A204.1 (cell line): ENCODE data around the gene DMRTC1B.
"Not testable (repeated sequence)": the region's sequence is repeated elsewhere in the genome, so short reads cannot be mapped to it uniquely, and the experiment has no call there.

ENCODE experiments used
- FAIRE-seq: peaks from 2 replicates; lab custom pipeline; 2012; peaks lifted over from hg19 to GRCh38; lab: Jason Lieb, UNC

The DMRTC1B gene

GRCh38 chrX:72776653-72777466 is at the start of gene DMRTC1B:
DMRTC1B (plus strand) TSS chrX:72776890; CDS start chrX:72845136, 68,246 bp downstream.
- FAIRE-seq: not testable (repeated sequence)

DNA sequence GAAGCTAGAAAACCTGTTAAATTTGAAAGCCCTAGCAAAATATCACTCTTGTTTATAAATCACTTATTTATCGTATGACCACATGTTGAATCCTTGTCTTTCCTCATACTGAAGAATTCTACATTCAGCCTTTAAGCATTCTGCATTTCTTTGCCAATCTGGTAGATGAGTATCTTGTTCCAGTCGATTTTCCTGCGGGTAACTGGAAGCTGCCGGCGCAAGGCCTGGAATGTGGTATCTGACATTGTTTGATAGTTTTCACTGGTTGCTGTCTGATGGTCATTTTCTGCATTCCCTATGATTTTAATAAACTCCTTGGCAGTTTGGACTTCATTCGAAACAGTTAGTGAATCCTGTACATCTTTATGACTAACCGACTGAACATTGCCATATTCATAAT is 48.8 kb upstream of the DMRTC1B start:
- FAIRE-seq: no peak

- FAIRE-seq: not testable (repeated sequence)
Measured at GRCh38 chrX:72733636-72734035, 43.1 kb upstream of the DMRTC1B start.

- FAIRE-seq: no peak
Measured at GRCh38 chrX:72735561-72735960, 41.1 kb upstream of the DMRTC1B start.

- FAIRE-seq: not testable (repeated sequence)
Measured at GRCh38 chrX:72745546-72745945, 31.1 kb upstream of the DMRTC1B start.

DNA sequence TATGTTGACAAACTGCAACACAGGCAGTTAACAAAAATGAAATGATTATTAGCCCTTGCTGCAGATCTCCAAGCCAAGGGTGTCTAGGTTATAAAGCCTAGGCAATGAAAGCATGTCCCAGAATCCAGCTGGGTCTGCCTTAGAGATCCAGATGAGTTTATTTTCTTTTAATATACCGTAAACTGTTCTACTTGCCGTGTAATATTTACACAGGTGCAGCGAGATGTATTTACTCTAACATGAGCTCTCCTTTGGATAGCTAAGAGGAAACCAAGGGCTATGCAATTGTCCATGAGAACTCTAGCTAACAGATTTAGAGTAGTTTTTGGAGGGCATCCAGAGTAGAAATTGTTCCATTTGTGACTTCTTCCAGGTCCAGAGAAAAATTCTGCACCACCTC is 28.1 kb upstream of the DMRTC1B start:
- not testable (repeated sequence) for FAIRE-seq

DNA sequence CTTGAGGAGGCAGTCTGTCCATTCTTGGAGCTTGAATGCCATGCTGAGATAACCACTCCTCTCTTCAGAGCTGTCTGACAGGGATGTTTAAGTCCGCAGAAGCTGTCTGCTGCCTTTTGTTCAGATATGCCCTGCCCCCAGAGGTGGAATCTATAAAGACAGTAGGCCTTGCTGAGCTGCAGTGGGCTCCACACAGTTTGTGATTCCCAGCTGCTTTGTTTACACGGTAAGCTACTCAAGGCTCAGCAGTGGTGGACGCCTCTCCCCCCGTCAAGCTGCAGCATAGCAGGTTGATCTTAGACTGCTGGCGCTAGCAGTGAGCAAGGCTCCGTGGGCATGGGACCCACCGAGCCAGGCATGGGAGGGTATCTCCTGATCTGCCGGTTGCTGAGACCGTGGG is 16.2 kb upstream of the DMRTC1B start:
- FAIRE-seq: not testable (repeated sequence)

- not testable (repeated sequence) for FAIRE-seq
Measured at GRCh38 chrX:72777467-72777790, 739 bp downstream of the DMRTC1B start.

- not testable (repeated sequence) for FAIRE-seq
Measured at GRCh38 chrX:72778146-72778545, 1.5 kb downstream of the DMRTC1B start.

DNA sequence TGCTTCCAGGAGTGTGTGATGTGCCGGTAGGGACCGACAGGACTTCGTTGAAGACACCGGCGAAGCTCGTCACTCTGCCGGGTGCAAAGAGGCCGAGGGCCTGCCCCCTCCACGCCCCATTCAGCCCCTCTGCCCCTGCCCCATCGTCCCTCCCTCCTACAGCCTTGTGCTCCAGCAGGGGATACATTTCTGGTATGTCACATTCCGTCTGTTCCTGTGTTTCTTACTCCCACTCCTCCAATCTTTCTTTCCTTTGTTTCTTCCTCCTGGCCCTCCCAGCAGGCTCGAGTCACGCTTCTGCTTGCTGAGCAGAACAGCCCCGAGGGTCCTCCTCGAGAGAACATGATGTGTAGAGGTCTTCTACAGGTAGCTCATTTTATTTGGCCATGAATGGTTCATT is 5.9 kb downstream of the DMRTC1B start, which contains the start of gene FAM236B:
Gene FAM236B, minus strand, starts transcription at position 101 of the 400 bp plus-strand sequence. Its CDS starts 100 bp downstream, at position 1.
- FAIRE-seq: not testable (repeated sequence)

DNA sequence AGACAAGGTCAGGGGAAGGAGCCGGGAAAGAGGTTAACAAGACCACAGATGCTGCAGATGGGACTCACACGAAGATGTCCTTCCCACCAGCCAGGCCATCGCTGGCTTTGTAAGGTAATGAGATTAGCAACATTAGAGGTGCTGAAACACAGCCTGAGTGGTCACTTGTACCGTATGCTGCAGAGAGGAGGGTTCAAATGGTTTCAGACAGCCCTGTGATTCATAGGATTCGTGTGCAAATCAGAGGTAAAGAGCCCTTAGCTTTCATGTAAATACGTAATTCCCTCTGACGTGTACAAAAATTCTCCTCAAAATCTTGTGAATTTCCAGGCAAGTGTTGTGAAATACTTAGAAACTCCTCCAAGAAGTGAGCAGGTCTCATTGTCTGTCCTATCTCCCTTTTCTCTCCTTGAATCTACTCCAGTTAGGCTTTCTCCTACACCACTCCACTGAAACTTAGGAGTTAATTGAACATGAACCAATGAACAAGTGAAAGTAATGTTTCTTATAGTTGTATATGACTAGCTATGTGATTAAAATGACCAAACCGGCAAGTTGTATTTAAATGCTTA is 6.8 kb downstream of the DMRTC1B start:
- not testable (repeated sequence) for FAIRE-seq

DNA sequence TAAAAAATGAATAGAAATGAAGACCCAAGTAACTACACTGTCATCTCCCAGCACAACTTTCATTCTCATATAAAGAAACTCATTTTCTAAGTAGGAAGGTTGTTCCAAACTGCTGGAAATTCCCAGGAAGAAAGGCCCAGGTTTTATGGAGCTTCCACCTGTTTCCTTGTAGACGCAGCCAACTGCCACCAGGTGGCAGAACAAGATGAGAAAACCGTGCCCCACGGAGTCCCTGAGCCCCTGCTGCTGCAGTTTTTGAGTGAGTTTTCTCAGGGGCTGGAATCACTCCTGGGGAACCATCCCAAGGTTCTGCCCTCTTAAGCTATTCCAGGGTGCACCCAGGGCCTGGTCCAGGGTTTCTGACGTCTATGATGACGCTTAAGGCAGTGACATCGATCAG is 7.3 kb downstream of the DMRTC1B start:
- FAIRE-seq: not testable (repeated sequence)

GRCh38 chrX:72788142-72788541 is 11.5 kb downstream of the DMRTC1B start:
- FAIRE-seq: not testable (repeated sequence)

GRCh38 chrX:72790390-72790789 is 13.7 kb downstream of the DMRTC1B start:
- FAIRE-seq: not testable (repeated sequence)

DNA sequence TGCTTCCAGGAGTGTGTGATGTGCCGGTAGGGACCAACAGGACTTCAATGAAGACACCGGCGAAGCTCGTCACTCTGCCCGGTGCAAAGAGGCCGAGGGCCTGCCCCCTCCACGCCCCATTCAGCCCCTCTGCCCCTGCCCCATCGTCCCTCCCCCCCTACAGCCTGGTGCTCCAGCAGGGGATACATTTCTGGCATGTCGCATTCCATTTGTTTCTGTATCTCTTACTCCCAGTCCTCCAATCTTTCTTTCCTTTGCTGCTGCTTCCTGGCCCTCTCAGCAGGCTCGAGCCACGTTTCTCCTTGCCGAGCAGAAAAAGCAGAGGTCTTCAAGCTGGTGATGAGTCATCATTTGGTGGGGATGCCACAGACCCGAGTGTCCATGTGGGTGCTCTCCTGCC is 31.4 kb downstream of the DMRTC1B start, which contains the start of gene FAM236D:
Gene FAM236D, minus strand, starts transcription at position 101 of the 400 bp plus-strand sequence. Its CDS starts 100 bp downstream, at position 1.
- FAIRE-seq: not testable (repeated sequence)

DNA sequence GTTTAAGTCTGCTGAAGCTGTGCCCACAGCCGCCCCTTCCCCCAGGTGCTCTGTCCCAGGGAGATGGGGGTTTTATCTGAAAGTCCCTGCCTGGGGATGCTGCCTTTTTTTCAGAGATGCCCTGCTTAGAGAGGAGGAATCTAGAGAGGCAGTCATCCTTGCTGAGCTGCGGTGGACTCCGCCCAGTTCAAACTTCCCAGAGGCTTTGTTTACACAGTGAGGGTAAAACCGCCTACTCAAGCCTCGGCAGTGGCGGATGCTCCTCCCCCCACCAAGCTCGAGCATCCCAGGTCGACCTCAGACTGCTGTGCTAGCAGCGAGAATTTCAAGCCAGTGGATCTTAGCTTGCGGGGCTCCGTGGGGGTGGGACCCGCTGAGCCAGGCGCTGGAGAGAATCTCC is 54.0 kb downstream of the DMRTC1B start:
- not testable (repeated sequence) for FAIRE-seq

- FAIRE-seq: peak; percentile 30
Measured at GRCh38 chrX:72837532-72837931, 60.8 kb downstream of the DMRTC1B start.

GRCh38 chrX:72882898-72883297 is 106.2 kb downstream of the DMRTC1B start:
- peak; percentile 35 for FAIRE-seq

DNA sequence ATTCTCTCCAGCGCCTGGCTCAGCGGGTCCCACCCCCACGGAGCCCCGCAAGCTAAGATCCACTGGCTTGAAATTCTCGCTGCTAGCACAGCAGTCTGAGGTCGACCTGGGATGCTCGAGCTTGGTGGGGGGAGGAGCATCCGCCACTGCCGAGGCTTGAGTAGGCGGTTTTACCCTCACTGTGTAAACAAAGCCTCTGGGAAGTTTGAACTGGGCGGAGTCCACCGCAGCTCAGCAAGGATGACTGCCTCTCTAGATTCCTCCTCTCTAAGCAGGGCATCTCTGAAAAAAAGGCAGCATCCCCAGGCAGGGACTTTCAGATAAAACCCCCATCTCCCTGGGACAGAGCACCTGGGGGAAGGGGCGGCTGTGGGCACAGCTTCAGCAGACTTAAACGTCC is 113.0 kb downstream of the DMRTC1B start:
- FAIRE-seq: not testable (repeated sequence)
